Fibroblast of skin of right biceps (primary cell): ENCODE data around the gene MON2.
A peak's percentile ranks its signal among the peaks of the same experiment; 100 is the strongest.

Experiments used
- DNase-seq: peaks from one replicate; pipeline ENCODE4 v3.0.0-alpha.2; 2013

The MON2 gene

DNA sequence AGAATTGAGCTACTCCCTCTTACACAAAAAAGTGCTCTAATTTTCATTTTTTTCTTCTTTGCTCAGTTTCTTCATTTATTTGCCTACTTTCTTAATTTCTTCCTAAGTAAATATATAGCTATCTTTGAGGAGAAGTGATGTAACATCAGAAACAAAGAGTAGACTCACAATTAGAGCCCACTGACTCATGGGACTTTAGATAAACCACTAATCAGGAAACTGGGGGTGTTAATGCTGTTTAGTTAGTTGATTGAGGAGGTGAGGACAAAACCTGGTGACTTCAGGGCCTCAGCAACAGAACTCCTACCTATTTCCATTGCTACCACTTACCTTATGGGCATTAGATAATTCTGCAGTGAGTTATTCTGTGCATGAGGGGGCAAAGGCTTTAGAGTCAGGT is 151.7 kb downstream of the MON2 start:
- DNase-seq, result no peak

- DNase-seq, result no peak
Observed at GRCh38 chr12:62618930-62619329, 152.3 kb downstream of the MON2 start.

DNA sequence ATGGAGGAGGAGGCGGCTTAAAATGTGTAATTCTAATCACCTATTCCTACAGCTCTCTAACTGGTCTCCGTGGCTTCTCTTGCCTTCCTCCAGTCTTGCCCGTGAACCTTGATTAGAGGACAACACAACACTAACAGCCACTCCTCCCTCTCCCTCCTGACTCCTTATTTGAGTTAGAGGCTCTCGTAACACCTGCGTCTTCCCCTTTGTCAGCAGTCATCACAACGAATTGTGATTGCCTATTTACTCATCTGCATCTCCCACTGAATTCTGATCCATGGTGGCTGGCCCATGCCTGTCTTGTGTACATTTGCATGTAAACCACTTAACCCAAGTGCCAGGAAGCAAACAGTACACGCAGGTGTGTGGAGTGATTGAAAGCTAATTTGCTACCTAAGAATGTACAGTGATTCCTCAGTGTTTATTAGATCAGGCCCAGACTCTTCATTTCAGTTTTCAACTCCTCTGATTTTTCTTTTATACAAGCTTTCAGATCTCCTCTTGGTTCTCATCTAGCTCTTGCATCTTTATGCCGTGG is 154.5 kb downstream of the MON2 start:
- no peak for DNase-seq

DNA sequence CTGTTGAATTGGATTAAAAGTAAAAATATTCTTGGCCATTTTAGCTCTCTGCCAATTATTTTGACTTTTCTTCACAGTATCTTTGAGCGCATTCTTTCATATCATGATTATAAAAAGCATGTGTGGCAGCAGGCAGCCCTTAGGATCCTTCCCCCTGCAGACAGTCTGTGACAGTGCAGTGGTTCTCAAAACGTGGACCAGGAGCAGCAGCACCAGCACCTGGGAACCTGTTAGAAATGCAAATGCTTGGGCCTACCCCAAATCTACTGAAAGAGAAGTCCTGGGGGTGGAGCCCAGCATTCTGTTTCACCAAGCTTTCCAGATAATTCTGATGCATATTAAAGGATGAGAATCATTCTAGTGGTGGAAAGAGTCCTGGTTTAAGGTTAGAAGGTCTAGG is 155.6 kb downstream of the MON2 start:
- no peak for DNase-seq

- DNase-seq, result peak; percentile 49
Observed at GRCh38 chr12:62625228-62625627, 158.6 kb downstream of the MON2 start.

- DNase-seq, result no peak
Observed at GRCh38 chr12:62627181-62627580, 160.6 kb downstream of the MON2 start.

DNA sequence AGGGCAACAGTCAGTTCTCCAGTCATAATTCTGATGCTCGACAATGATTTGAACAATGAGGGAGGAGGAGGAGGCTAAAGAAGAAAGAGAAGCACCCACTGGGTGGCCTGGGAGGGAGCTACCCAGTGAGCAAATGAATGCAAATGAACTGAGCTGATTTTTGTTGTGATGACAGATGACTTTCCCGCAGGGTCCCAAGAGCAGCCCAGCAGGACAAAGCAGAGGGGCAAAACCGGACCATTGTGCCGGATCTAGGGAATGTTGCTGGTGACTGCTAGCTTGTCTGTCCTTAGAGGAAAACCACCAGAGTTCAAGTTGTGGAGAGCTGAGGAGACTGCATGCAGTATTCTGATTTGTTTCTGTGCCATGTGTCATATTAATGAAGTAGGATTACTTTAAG is 162.8 kb downstream of the MON2 start:
- no peak for DNase-seq

DNA sequence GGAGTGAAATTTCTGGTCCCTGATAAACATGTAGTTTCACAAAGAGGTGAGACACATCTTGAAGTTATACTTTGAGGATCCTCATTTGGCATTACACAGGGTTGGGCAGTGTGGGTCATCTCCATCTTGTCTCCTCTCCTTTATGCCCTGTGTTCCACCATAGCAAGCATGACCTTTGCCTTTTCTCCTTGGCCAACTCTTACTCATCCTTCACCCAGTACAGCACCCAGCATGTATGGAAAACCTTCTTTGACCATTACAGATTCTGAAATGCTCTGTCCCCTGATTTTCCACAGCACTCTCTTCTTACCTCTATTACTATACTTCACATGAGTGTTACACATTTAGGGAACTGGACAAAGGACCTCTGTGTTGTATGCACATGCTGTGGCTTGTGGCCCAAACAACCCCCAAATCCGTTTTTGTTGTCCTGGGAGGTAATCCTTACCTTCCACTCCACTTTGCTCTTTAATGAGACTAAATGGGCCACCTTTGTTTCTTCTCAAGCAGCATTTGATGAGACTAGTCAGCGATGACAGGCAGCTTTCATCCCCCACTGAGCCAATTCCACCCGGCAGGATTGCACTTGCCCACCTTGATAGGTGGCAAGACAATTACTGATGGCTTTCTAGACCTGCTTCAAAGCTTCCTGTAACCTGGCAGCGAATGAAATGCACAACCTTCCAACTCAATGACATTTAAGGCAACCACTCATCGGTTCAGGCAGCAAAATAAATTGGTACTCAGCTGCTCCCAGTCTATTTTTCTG is 163.5 kb downstream of the MON2 start:
- no peak for DNase-seq

DNA sequence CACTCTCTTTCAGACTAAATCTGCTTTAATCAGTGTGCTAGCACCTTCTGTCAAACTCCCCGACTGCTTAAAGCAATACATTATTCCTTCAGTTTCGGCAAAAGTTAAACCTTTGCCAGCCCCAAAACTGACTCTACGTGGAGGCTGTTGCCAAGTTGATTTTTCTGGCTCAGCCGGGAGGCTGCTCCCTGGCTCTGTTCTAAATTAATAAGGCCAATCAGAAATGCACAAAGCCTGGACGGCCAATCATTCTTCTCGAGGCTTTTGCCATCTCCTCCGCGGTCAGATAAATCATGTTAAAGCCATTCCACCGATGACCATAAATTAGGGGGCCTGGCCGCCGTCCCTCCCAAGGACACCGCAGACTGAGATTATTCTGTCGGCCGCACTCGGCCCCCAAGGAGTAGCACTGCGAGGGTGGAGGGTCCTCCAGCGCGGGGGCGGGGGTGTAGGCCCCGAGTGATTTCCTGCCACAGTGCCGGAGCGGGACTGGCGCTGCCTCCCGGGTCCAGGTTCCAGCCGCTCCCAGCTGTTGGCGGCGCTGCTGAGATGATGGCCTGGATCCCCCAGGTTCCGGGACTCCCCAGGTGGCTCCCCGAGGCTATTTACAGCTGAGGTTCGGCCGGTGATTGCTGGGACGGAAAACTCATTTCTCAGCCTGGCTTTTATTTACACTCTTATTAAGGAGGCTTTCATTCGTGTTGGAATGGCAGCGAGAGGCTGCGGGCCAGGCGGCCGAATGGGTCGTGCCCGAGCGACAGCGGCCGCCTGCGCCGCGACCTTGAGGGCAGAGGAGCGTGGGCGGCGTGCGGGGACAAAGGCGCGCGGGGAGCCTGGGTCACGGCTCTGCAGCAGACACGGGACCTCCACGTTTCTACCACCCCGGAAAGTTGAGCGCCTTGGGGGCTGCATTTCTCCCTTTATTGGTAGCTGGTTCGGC is 165.1 kb downstream of the MON2 start:
- peak; percentile 96 for DNase-seq

DNA sequence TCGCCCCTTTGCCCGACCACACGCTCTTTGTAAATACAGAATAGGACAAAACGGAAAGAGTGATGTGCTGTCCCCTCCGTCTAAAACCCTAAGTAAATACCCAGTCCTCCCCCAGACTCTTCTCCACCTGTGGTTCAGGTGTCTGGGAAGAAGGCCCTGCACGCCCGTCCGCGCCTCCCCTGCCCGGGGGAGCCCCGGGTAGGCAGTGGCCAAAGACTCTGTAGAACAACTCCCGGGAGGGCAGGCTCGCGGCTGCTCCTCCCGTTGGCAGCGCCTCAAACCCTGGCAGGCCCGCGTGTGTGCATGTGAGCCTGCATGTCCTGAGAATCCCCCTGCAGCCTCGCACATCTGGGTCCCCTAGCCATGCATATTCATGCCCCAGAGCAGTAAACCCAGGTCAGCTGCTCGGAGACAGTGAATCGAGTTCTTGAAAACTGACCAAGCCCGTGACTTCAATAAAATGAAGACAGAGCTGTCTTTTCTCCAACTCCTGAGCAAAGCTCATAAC is 165.8 kb downstream of the MON2 start:
- DNase-seq, result peak; percentile 39

DNA sequence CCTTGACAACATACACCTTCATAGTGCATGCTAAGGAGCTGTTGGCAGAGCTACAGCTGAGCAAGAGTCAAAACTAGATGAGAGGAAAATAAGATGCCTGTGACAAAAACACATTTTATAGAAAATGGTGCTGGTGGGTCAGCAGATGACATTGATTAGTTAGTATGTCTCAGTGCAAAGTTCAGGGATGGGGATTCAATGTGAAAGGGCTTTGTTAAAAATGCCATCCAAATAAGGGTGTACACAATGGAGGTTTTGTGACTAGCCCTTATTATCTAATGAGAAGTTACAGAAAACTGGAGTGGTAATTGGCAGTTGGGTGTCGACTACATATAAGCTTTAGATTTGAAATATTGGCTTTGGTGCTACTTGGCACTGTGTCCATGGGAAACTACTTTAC is 169.0 kb downstream of the MON2 start:
- no peak for DNase-seq

GRCh38 chr12:62637679-62638078 is 171.1 kb downstream of the MON2 start:
- DNase-seq, result no peak

DNA sequence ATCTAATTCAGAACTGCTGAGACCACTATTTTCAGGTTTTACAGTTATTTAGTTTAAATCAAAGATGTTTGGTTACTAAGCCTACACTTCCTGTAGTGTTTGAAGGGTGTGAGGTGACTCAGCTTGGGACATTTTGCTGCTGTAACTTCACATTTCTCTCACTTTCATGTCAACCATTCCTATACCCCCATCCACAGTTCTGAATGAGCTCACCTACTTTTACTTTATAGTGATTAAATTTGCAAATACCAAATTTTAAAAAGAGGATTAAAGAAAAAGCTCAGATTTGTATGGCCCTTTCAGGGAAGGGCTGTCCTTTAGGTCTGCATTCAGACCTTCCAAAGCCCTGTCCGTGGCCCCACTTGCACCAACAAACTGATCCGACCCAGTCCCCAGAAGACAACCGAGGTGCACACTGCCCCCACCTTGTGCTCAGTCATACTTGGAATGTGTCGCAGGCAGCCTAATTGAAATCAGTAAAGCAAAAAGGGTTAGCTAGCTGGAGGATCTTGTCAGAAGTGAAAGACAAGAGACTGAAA is 174.4 kb downstream of the MON2 start:
- peak; percentile 82 for DNase-seq

- DNase-seq, result no peak
Observed at GRCh38 chr12:62642486-62642885, 175.9 kb downstream of the MON2 start.

GRCh38 chr12:62643486-62643885 is 176.9 kb downstream of the MON2 start:
- peak; percentile 74 for DNase-seq

- DNase-seq, result no peak
Observed at GRCh38 chr12:62646566-62646965, 179.9 kb downstream of the MON2 start.

DNA sequence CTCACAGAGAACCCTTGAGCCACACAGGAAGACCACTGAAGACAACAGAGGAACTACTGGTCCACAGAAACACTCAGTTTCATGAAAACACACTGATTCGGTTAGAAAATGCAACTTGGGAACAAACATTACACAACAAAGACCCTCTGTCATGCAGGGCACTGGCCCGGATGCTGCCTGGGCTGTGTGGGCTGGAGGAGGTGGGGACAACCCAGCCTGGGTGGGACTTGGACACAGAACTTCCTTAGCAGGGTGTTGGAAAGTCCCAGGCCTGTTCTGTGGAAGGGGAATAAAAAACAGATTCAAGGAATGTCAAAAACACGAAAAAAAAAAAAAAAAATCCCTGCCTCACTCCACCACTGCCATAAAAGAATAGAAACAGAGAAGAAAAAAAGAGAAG is 181.0 kb downstream of the MON2 start:
- DNase-seq, result no peak

DNA sequence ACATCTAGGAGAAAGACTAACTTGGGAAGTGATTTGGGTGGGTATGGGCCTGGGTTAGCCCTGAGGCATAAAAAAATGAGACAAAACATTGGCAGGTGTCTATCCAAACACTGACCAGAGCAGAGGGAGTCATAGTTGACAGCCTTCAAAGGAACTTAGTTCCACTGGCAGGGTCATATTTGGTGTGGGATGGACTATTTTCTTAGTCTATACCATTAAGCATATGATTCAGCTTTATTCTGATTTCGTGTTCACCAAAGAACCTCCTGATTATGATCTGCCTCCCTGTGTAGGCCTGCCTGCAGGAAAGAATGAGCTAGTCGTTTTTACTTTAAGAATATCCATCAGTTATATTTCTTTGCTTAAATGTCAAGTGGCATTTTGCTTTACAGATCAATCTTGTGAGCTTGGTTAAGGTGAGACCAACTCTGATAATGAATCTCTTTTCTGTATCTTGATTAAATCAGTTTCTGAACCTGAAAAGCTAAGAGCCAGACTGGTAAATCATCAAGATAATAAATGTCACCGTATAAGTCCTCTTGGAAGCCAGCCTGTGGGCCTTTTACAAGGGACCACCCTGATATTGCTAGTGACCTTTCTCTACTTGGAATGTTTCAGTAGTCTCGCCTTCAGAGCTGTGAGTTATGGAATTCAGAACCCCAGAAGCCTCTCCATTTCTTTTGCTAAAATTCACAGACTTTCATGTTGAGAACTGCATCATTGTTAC is 182.9 kb downstream of the MON2 start:
- no peak for DNase-seq
